CD4-positive, alpha-beta T cell (primary cell): Measurements from ENCODE around the gene CLIC4. TPM values are rescaled to one million over a fixed set of nuclear protein-coding genes. Genes with fewer than 3 reads are reported as not detected.
"Not testable (repeated sequence)": the region's sequence is repeated elsewhere in the genome, so short reads cannot be mapped to it uniquely, and the experiment has no call there.

Source experiments
- ATAC-seq: fragments of 200-7000 bp; cut with Tn5 transposase; one replicate; pipeline ENCODE4 v1.10.0; 2022; ENCODE audit warnings: mild to moderate bottlenecking; ENCODE audit not compliant: poor library complexity
- CTCF ChIA-PET: fragments of 350-600 bp; sonication (Branson Sonifier 250); formaldehyde crosslinking; loops from one replicate; lab custom pipeline; 2021; ENCODE audit warnings: antibody characterized with exemption, inconsistent platforms; lab: Charles Lee
- POLR2A ChIA-PET: fragments of 350-600 bp; sonication (Branson Sonifier 250); formaldehyde crosslinking; loops from one replicate; lab custom pipeline; 2021; ENCODE audit warnings: antibody characterized with exemption, inconsistent platforms; lab: Charles Lee
- DNase-seq, 14 experiments: peaks; one replicate each; pipeline ENCODE4 v3.0.0-alpha.2; 2013 to 2020; ENCODE audit warnings: mixed read lengths in 2 of 14
- H3K27ac ChIP-seq, 2 donors: one replicate each; pipeline versions ENCODE4 v1.5.1 to v1.7.0; 2013; ENCODE audit warnings: low read length in 2 of 2, low read depth in 1 of 2, mild to moderate bottlenecking in 1 of 2
- H3K27me3 ChIP-seq, 2 experiments: 1 replicate in 1 of 2; 2 replicates in 1 of 2; pipeline versions ENCODE4 v1.6.1 to v1.7.0; 2013; ENCODE audit warnings: low read length in 2 of 2, control low read depth in 1 of 2, mild to moderate bottlenecking in 1 of 2, moderate library complexity in 1 of 2; ENCODE audit not compliant: insufficient read depth in 2 of 2, control insufficient read depth in 1 of 2
- H3K36me3 ChIP-seq: one replicate; pipeline ENCODE4 v1.6.1; 2013; ENCODE audit warnings: low read length, control low read depth; ENCODE audit not compliant: insufficient read depth
- H3K4me1 ChIP-seq: one replicate; pipeline ENCODE4 v1.6.1; 2013; ENCODE audit warnings: low read length, control low read depth; ENCODE audit not compliant: insufficient read depth
- H3K4me3 ChIP-seq: one replicate; pipeline ENCODE4 v1.5.1; 2013; ENCODE audit warnings: mild to moderate bottlenecking, low read length, moderate library complexity
- H3K9me3 ChIP-seq, 2 experiments: 1 replicate in 1 of 2; 2 replicates in 1 of 2; pipeline versions ENCODE4 v1.6.1 to v1.7.0; 2013; ENCODE audit warnings: low read length in 2 of 2, mild to moderate bottlenecking in 2 of 2, control low read depth in 1 of 2, moderate library complexity in 1 of 2; ENCODE audit not compliant: control insufficient read depth in 1 of 2, insufficient read depth in 1 of 2
- H3K27ac Mint-ChIP-seq: one replicate; pipeline ENCODE4 v1.8.0; 2020; ENCODE audit warnings: mixed read lengths
- H3K27me3 Mint-ChIP-seq: one replicate; pipeline ENCODE4 v1.8.0; 2021; ENCODE audit warnings: mixed read lengths
- H3K36me3 Mint-ChIP-seq: one replicate; pipeline ENCODE4 v1.8.0; 2021; ENCODE audit warnings: low read depth, mixed read lengths
- H3K4me1 Mint-ChIP-seq: one replicate; pipeline ENCODE4 v1.8.0; 2021; ENCODE audit warnings: low read depth, mixed read lengths
- H3K4me3 Mint-ChIP-seq: one replicate; pipeline ENCODE4 v1.8.0; 2020; ENCODE audit warnings: mild to moderate bottlenecking, mixed read lengths
- H3K9me3 Mint-ChIP-seq: one replicate; pipeline ENCODE4 v1.8.0; 2020; ENCODE audit warnings: mixed read lengths
- CTCF ChIP-seq: fragments of 200-600 bp; IDR thresholded peaks from one replicate; pipeline ENCODE4 v1.8.0; 2022; ENCODE audit warnings: antibody characterized with exemption, mild to moderate bottlenecking
- intact Hi-C, 2 experiments: fragments of 100-400 bp; cut with DNase I in 1 of 2; cut with micrococcal nuclease in 1 of 2; formaldehyde crosslinking; loops; one replicate each; pipeline versions ENCODE4 v1.15.1 to v1.9.0; 2023 to 2025; cut with DNase I, micrococcal nuclease
- total RNA-seq, 174 experiments: library from RNA in 2 of 174; stranded (reverse) in 2 of 174; gene quantifications; one replicate each; pipeline ENCODE4 v1.2.3 and lab custom pipeline; 2021 to 2026

The CLIC4 gene
- total RNA-seq, 2 experiments from 2014 or later = 1.1 to 1.3 TPM

DNA sequence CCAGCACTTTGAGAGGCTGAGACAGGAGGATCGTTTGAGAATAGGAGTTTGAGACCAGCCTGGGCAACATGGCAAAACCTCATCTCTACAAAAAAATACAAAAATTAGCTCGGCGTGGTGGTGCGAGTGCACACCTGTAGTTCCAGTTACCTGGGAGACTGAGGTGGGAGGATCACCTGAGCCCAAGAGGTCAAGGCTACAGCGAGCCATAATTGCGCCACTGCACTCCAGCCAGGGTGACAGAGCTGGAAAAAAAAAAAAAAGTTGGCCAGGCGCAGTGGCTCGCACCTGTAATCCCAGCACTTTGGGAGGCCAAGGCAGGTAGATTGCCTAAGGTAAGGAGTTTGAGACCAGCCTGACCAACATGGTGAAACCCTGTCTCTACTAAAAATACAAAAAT is 46.9 kb upstream of the CLIC4 start:
- H3K4me1 Mint-ChIP-seq, H3K27ac Mint-ChIP-seq, H3K36me3 ChIP-seq, H3K27me3 ChIP-seq, H3K27me3 Mint-ChIP-seq, CTCF ChIA-PET, H3K36me3 Mint-ChIP-seq, H3K9me3 Mint-ChIP-seq, H3K4me3 ChIP-seq, H3K9me3 ChIP-seq, ATAC-seq, H3K4me3 Mint-ChIP-seq, H3K27ac ChIP-seq, DNase-seq: not testable (repeated sequence)
- H3K4me1 ChIP-seq = peaks cover 17% of the 10 kb centered on the region
- POLR2A ChIA-PET = interaction anchor here (0.6 kb wide), 1 partner anchor 18 kb away, joined by 3 read pairs; no protein-coding TSS in a partner anchor
- intact Hi-C loops = loop anchor here in 1 of 2 experiments (10.0 kb wide), 1 partner anchor 506 kb away; no protein-coding TSS in a partner anchor

DNA sequence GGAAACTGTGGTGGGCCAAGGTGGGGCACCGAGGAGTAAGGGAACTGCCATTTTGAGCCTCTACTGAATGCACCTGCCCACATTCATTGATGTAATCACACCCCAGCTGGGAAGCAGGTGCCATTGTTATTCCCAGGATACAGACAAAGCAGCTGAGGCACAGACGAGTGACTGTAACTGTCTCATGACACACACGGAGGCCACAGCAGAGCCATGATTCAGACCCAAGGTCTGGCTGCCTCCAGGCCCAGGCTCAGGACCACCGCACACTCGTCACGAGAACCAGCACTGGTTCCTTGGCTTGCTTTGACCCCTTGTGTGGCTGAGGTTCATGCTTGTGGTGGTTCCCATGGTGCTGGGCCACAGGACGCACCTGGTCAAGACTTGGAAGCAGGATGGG is 45.6 kb upstream of the CLIC4 start:
- no peak overlapping the region for H3K4me3 Mint-ChIP-seq
- ChIA-PET CTCF (no interaction called here), POLR2A (no interaction called here)
- H3K4me3 ChIP-seq = no peak overlapping the region
- no peak overlapping the region for H3K27ac Mint-ChIP-seq
- H3K36me3 ChIP-seq = no peaks in the 10 kb centered on the region
- no peak overlapping the region for H3K27ac ChIP-seq
- DNase-seq (no peak), ATAC-seq (no peak)
- H3K36me3 Mint-ChIP-seq = no peaks in the 10 kb centered on the region
- H3K9me3 Mint-ChIP-seq = no peaks in the 10 kb centered on the region
- H3K27me3 ChIP-seq = no peaks in the 10 kb centered on the region
- no peaks in the 10 kb centered on the region for H3K4me1 Mint-ChIP-seq
- no peak for TF ChIP-seq CTCF
- H3K27me3 Mint-ChIP-seq = no peaks in the 10 kb centered on the region
- intact Hi-C loops = loop anchor here in 1 of 2 experiments (10.0 kb wide), 1 partner anchor 505 kb away; no protein-coding TSS in a partner anchor
- H3K4me1 ChIP-seq = peaks cover 13% of the 10 kb centered on the region
- H3K9me3 ChIP-seq = no peaks in the 10 kb centered on the region

DNA sequence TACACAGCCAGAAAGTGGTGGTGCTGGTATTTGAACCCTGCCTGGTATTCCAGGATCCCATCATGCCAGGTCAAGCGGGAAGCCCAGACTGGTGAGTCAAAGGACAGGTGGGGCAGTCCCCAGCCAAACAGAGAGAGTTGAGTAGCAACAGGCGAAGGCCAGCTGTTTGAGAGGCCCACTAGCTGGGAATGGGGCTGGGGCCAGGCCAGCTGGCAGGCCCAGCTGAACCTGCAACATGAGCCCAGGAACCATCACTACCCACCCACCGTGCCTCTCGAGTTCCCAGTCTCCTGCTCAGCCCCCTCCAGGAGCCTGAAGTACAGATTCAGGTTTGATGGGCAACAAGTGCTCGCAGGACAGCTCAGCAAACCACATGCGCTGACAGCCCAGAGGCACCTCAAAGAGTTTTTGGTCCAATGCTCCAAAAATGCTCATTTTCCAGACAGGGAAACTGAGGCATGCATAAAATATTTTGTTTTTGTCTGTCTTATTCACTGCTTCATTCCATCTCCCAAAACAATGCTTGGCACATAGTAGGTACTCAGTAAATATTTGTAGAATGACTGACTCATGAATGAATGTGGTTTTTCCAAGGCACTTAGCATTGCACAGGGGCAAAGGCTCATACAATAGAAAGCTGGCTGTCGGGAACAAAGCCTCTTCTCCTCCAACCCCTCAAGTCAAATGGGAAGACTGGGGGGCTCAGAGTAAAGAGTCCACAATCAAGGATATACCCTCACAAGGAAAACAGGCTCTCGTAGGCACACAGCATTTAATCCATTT is 42.5 kb upstream of the CLIC4 start:
- POLR2A ChIA-PET = no interaction called here

More for the DNA sequence above, 42.5 kb upstream of the CLIC4 start:
- no peak for TF ChIP-seq CTCF
- Mint-ChIP-seq H3K27ac (no peak overlapping the region), H3K9me3 (no peaks in the 10 kb centered on the region), H3K4me3 (no peak overlapping the region), H3K4me1 (peaks cover 7% of the 10 kb centered on the region), H3K27me3 (no peaks in the 10 kb centered on the region), H3K36me3 (no peaks in the 10 kb centered on the region)
- H3K27me3 ChIP-seq = no peaks in the 10 kb centered on the region
- CTCF ChIA-PET = no interaction called here
- no peak overlapping the region for H3K27ac ChIP-seq
- no peaks in the 10 kb centered on the region for H3K36me3 ChIP-seq
- no peak overlapping the region for H3K4me3 ChIP-seq
- ATAC-seq (no peak), DNase-seq (no peak)
- H3K9me3 ChIP-seq = no peaks in the 10 kb centered on the region
- peaks cover 13% of the 10 kb centered on the region for H3K4me1 ChIP-seq
- intact Hi-C loops = no loop called here
